ELR (cell line): ENCODE results near the gene TBC1D16.

Experiments used
- DNase-seq: peaks from one replicate; pipeline ENCODE4 v3.0.0-alpha.2; 2015; ENCODE audit warnings: low read depth

TBC1D16 gene

GRCh38 chr17:79888811-79889634 lies 146.6 kb downstream of the TBC1D16 start:
- no peak for DNase-seq

DNA sequence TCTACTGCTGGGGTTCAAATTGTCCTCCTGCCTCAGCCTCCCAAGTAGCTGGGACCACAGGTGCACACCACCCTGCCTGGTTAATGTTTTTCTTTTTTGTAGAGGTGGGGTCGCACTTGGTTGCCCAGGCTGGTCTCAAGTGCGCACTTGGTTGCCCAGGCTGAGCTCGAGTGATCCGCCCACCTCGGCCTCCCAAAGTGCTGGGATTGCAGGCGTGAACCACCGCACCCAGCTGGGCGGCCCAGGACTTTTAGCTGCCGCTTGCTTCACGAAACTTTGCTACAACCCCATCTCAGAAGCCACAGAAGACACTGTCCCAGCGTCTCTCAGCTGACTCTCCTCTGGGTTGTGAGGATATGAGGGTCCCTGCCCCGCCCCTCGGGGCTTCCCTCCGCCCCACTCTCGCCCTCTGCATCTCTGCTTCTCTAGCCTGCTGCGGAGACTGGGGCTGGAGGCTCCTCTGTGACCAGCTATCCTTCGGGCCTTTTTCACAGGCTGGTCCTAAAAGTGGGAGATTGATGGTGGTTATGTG lies 147.6 kb downstream of the TBC1D16 start:
- DNase-seq = no peak

- no peak for DNase-seq
Observed at GRCh38 chr17:79887451-79887991, 148.2 kb downstream of the TBC1D16 start.

- no peak for DNase-seq
Observed at GRCh38 chr17:79883202-79883601, 152.5 kb downstream of the TBC1D16 start.
